Liver (tissue), 9 donors: ENCODE data around the gene UNKL. TPM values are rescaled to one million over a fixed set of nuclear protein-coding genes. Genes with fewer than 3 reads are reported as not detected.
"Not testable (repeated sequence)": the region's sequence is repeated elsewhere in the genome, so short reads cannot be mapped to it uniquely, and the experiment has no call there.

Experiments used
- DNase-seq: peaks from one replicate; pipeline ENCODE4 v3.0.0-alpha.2; 2017; ENCODE audit warnings: low spot score
- H3K27ac ChIP-seq, 2 donors: one replicate each; pipeline ENCODE4 v1.7.0; 2013; ENCODE audit warnings: inconsistent platforms in 2 of 2, low read length in 2 of 2, control low read depth in 1 of 2, low read depth in 1 of 2, mild to moderate bottlenecking in 1 of 2
- H3K27me3 ChIP-seq, 4 donors: one replicate each; pipeline versions ENCODE4 v1.6.1 to v1.7.0; 2013; ENCODE audit warnings: low read length in 3 of 4, inconsistent platforms in 1 of 4, mild to moderate bottlenecking in 1 of 4, moderate library complexity in 1 of 4; ENCODE audit not compliant: control insufficient read depth in 4 of 4, insufficient read depth in 4 of 4
- H3K36me3 ChIP-seq, 4 donors: one replicate each; pipeline versions ENCODE4 v1.6.1 to v1.7.0; 2013; ENCODE audit warnings: low read length in 3 of 4, mild to moderate bottlenecking in 3 of 4, low read depth in 1 of 4, moderate library complexity in 1 of 4; ENCODE audit not compliant: control insufficient read depth in 4 of 4, insufficient read depth in 3 of 4
- H3K4me1 ChIP-seq, 4 donors: one replicate each; pipeline versions ENCODE4 v1.6.1 to v1.7.0; 2013; ENCODE audit warnings: low read length in 3 of 4, mild to moderate bottlenecking in 3 of 4, moderate library complexity in 1 of 4; ENCODE audit not compliant: control insufficient read depth in 4 of 4, insufficient read depth in 4 of 4
- H3K4me3 ChIP-seq, 3 donors: one replicate each; pipeline versions ENCODE4 v1.6.1 to v1.7.0; 2013; ENCODE audit warnings: low read length in 3 of 3, control low read depth in 1 of 3, low read depth in 1 of 3, mild to moderate bottlenecking in 1 of 3
- H3K9ac ChIP-seq, 2 donors: one replicate each; pipeline ENCODE4 v1.7.0; 2013; ENCODE audit warnings: low read length in 2 of 2, mild to moderate bottlenecking in 2 of 2, moderate library complexity in 2 of 2, control low read depth in 1 of 2, low read depth in 1 of 2
- H3K9me3 ChIP-seq, 4 donors: one replicate each; pipeline versions ENCODE4 v1.6.1 to v1.7.0; 2013; ENCODE audit warnings: low read length in 3 of 4; ENCODE audit not compliant: control insufficient read depth in 4 of 4
- ATF3 ChIP-seq: IDR thresholded peaks from 2 replicates; pipeline ENCODE4 v1.6.1; 2016; ENCODE audit warnings: antibody characterized with exemption
- CTCF ChIP-seq: fragments of 150-350 bp; IDR thresholded peaks from 2 replicates; pipeline ENCODE4 v1.5.1; 2017; ENCODE audit warnings: improper control_type of control experiment, low read depth, low read length; ENCODE audit not compliant: missing input control
- EGR1 ChIP-seq, 2 donors: IDR thresholded peaks; 2 replicates each; pipeline ENCODE4 v1.6.1; 2016 to 2018; ENCODE audit warnings: antibody characterized with exemption in 2 of 2, low read depth in 2 of 2
- FOXA1 ChIP-seq: IDR thresholded peaks from 2 replicates; pipeline ENCODE4 v1.6.1; 2016; ENCODE audit warnings: antibody characterized with exemption
- GABPA ChIP-seq, 2 donors: IDR thresholded peaks in 1 of 2; conservative IDR thresholded peaks in 1 of 2; 2 replicates each; pipeline ENCODE4 v1.6.1; 2016; ENCODE audit warnings: antibody characterized with exemption in 2 of 2, mild to moderate bottlenecking in 1 of 2, moderate library complexity in 1 of 2
- HNF4A ChIP-seq, 2 donors: conservative IDR thresholded peaks; 2 replicates each; pipeline ENCODE4 v1.6.1; 2016; ENCODE audit warnings: antibody characterized with exemption in 2 of 2, mild to moderate bottlenecking in 2 of 2
- HNF4G ChIP-seq: IDR thresholded peaks from 2 replicates; pipeline ENCODE4 v1.6.1; 2016; ENCODE audit warnings: antibody characterized with exemption
- JUND ChIP-seq, 2 donors: IDR thresholded peaks; 2 replicates each; pipeline ENCODE4 v1.6.1; 2016; ENCODE audit warnings: antibody characterized with exemption in 2 of 2
- MAX ChIP-seq: IDR thresholded peaks from 2 replicates; pipeline ENCODE4 v1.6.1; 2016; ENCODE audit warnings: antibody characterized with exemption
- NR2F2 ChIP-seq: IDR thresholded peaks from 2 replicates; pipeline ENCODE4 v1.6.1; 2016; ENCODE audit warnings: antibody characterized with exemption
- SP1 ChIP-seq: IDR thresholded peaks from 2 replicates; pipeline ENCODE4 v1.6.1; 2018; ENCODE audit warnings: antibody characterized with exemption, mild to moderate bottlenecking
- WGBS: extraction: QIAGEN DNeasy Blood & Tissue Kit; methylation state at CpG from one replicate; pipeline ENCODE4 v1.1.7; 2013; 5-methylcytosine and 5-hydroxymethylcytosine counted together
- polyA plus RNA-seq, 2 donors: library from polyadenylated mRNA; stranded (reverse) in 1 of 2; unstranded in 1 of 2; fragments of 200-250 nt in 1 of 2; fragments of >200 nt in 1 of 2; fragmentation: Nextera tagmentation in 1 of 2; extraction: Ambion mirVana in 1 of 2; gene quantifications; one replicate each; pipeline versions ENCODE4 v1.2.1 to v1.2.3, GENCODE V29; 2013 to 2015
- total RNA-seq, 2 donors: library from RNA; depleted of rRNA; stranded (reverse); fragments of >200 nt; gene quantifications; one replicate each; pipeline ENCODE4 v1.2.3, GENCODE V29; 2014
- donor health status: healthy.
- donor health status: healthy.
- donor health status: healthy.
- donor health status: healthy.
- donor health status: healthy.

UNKL gene
- total and polyA plus RNA-seq, 4 donors = 3.5 to 14.7 (median 6.6) TPM

- peak; percentile 61 for DNase-seq
- Histone ChIP-seq H3K9ac (peak overlapping the region in 1 of 2 donors; percentile 8), H3K36me3 (no peaks in the 10 kb centered on the region), H3K27ac (peak overlapping the region; percentile 7 to 25), H3K4me1 (peaks cover 6 to 15% (median 11%) of the 10 kb centered on the region in 4 donors), H3K9me3 (peaks cover 0 to 3% (median 0%) of the 10 kb centered on the region in 4 donors), H3K4me3 (peak overlapping the region in 2 of 3 donors; percentile 10 to 16), H3K27me3 (peaks cover 0 to 2% (median 0%) of the 10 kb centered on the region in 4 donors)
- TF ChIP-seq SP1 = peak; percentile 41
- no peak for TF ChIP-seq EGR1 (IDR thresholded peaks at IDR 0.05; ENCODE audit: low read depth in 2 of 2)
- TF ChIP-seq HNF4A (conservative IDR thresholded peaks at IDR 0.05) = peak in 1 of 2 donors; percentile 50
- 8% methylated on average over 34 of the region's 34 CpGs for WGBS
These were observed 82.5 kb downstream of the UNKL start for GRCh38 chr16:1331712-1332617.

GRCh38 chr16:1330931-1331711 is 83.4 kb downstream of the UNKL start:
- Histone ChIP-seq H3K27me3 (peaks cover 0 to 2% (median 0%) of the 10 kb centered on the region in 4 donors), H3K9ac (peak overlapping the region in 1 of 2 donors; percentile 8), H3K9me3 (peaks cover 0 to 3% (median 0%) of the 10 kb centered on the region in 4 donors), H3K36me3 (no peaks in the 10 kb centered on the region), H3K27ac (peak overlapping the region; percentile 5 to 7), H3K4me1 (peaks cover 6 to 15% (median 11%) of the 10 kb centered on the region in 4 donors), H3K4me3 (peak overlapping the region in 1 of 3 donors; percentile 10)
- DNase-seq = no peak
- 49% methylated on average over 22 of the region's 22 CpGs for WGBS
- no peak for TF ChIP-seq MAX
- no peak for TF ChIP-seq HNF4G
- TF ChIP-seq JUND (IDR thresholded peaks at IDR 0.05) = no peak
- no peak for TF ChIP-seq EGR1 (IDR thresholded peaks at IDR 0.05; ENCODE audit: low read depth in 2 of 2)

GRCh38 chr16:1330260-1330914 is 84.1 kb downstream of the UNKL start:
- Histone ChIP-seq H3K9me3 (peaks cover 0 to 3% (median 0%) of the 10 kb centered on the region in 4 donors), H3K27me3 (peaks cover 0 to 2% (median 0%) of the 10 kb centered on the region in 4 donors), H3K4me1 (peaks cover 6 to 15% (median 11%) of the 10 kb centered on the region in 4 donors), H3K9ac (no peak overlapping the region), H3K36me3 (peaks cover 0 to 3% (median under 1%) of the 10 kb centered on the region in 4 donors), H3K4me3 (no peak overlapping the region), H3K27ac (no peak overlapping the region)
- no peak for TF ChIP-seq GABPA (IDR thresholded peaks at IDR 0.05 in 1 of 2, conservative IDR thresholded peaks at IDR 0.05 in 1 of 2)
- TF ChIP-seq FOXA1 = no peak
- no peak for TF ChIP-seq ATF3
- peak; percentile 18 for TF ChIP-seq CTCF
- TF ChIP-seq MAX = no peak
- no peak for TF ChIP-seq JUND (IDR thresholded peaks at IDR 0.05)
- TF ChIP-seq NR2F2 = no peak
- DNase-seq = no peak
- 74% methylated on average over 17 of the region's 17 CpGs for WGBS

- H3K4me3 ChIP-seq, H3K9ac ChIP-seq, H3K9me3 ChIP-seq, H3K27me3 ChIP-seq, H3K27ac ChIP-seq, DNase-seq: not testable (repeated sequence)
- Histone ChIP-seq H3K4me1 (peaks cover 6 to 14% (median 10%) of the 10 kb centered on the region in 4 donors), H3K36me3 (peaks cover 0 to 17% (median 9%) of the 10 kb centered on the region in 4 donors)
- 91% methylated on average over 10 of the region's 10 CpGs for WGBS
These were observed 85.5 kb downstream of the UNKL start for GRCh38 chr16:1328961-1329360.

GRCh38 chr16:1328136-1328535 is 86.4 kb downstream of the UNKL start:
- H3K9ac ChIP-seq, H3K27ac ChIP-seq, DNase-seq, H3K4me3 ChIP-seq, H3K27me3 ChIP-seq, H3K9me3 ChIP-seq: not testable (repeated sequence)
- Histone ChIP-seq H3K36me3 (peaks cover 4 to 25% (median 10%) of the 10 kb centered on the region in 4 donors), H3K4me1 (peaks cover 1 to 12% (median 8%) of the 10 kb centered on the region in 4 donors)
- 90% methylated on average over 20 of the region's 20 CpGs for WGBS
